Non-pigmented ciliary epithelial cell (primary cell): ENCODE data around the gene DIAPH2.

ENCODE experiments used
- DNase-seq: peaks from one replicate; pipeline ENCODE4 v3.0.0-alpha.2; 2010; ENCODE audit warnings: low read depth

DIAPH2 gene

GRCh38 chrX:97482666-97483300 is 798.1 kb downstream of the DIAPH2 start:
- no peak for DNase-seq

GRCh38 chrX:97490656-97491055 is 806.0 kb downstream of the DIAPH2 start:
- DNase-seq = no peak

- no peak for DNase-seq
Observed at GRCh38 chrX:97494756-97495372, 810.2 kb downstream of the DIAPH2 start.

- DNase-seq = no peak
Observed at GRCh38 chrX:97498093-97498492, 813.5 kb downstream of the DIAPH2 start.

- no peak for DNase-seq
Observed at GRCh38 chrX:97504431-97504830, 819.8 kb downstream of the DIAPH2 start.

- DNase-seq = no peak
Observed at GRCh38 chrX:97517763-97518162, 833.1 kb downstream of the DIAPH2 start.

GRCh38 chrX:97522307-97522706 is 837.7 kb downstream of the DIAPH2 start:
- DNase-seq = no peak

GRCh38 chrX:97524340-97524739 is 839.7 kb downstream of the DIAPH2 start:
- no peak for DNase-seq

- DNase-seq = no peak
Observed at GRCh38 chrX:97524997-97525396, 840.4 kb downstream of the DIAPH2 start.

- no peak for DNase-seq
Observed at GRCh38 chrX:97525981-97526380, 841.3 kb downstream of the DIAPH2 start.

GRCh38 chrX:97527725-97528124 is 843.1 kb downstream of the DIAPH2 start:
- DNase-seq = no peak

- peak; percentile 32 for DNase-seq
Observed at GRCh38 chrX:97529536-97530200, 845.0 kb downstream of the DIAPH2 start.

- DNase-seq = no peak
Observed at GRCh38 chrX:97531825-97532224, 847.2 kb downstream of the DIAPH2 start.

- no peak for DNase-seq
Observed at GRCh38 chrX:97538745-97539144, 854.1 kb downstream of the DIAPH2 start.

GRCh38 chrX:97539970-97540519 is 855.4 kb downstream of the DIAPH2 start:
- no peak for DNase-seq

GRCh38 chrX:97547877-97548578 is 863.4 kb downstream of the DIAPH2 start:
- DNase-seq = no peak

- no peak for DNase-seq
Observed at GRCh38 chrX:97551821-97552220, 867.2 kb downstream of the DIAPH2 start.

- DNase-seq = no peak
Observed at GRCh38 chrX:97553833-97554232, 869.2 kb downstream of the DIAPH2 start.

- no peak for DNase-seq
Observed at GRCh38 chrX:97556359-97556758, 871.7 kb downstream of the DIAPH2 start.

- peak; percentile 27 for DNase-seq
Observed at GRCh38 chrX:97563531-97564133, 879.0 kb downstream of the DIAPH2 start.

GRCh38 chrX:97564496-97564895 is 879.9 kb downstream of the DIAPH2 start:
- DNase-seq = no peak

- DNase-seq = no peak
Observed at GRCh38 chrX:97587171-97587570, 902.5 kb downstream of the DIAPH2 start.
